Measurements from ENCODE around the gene LRP2.
"Not testable (repeated sequence)": the region's sequence is repeated elsewhere in the genome, so short reads cannot be mapped to it uniquely, and the experiment has no call there.

Gene LRP2

GRCh38 chr2:169275696-169276444, 86.5 kb downstream of the LRP2 start:
- H3K4me3 Mint-ChIP-seq, result no peak overlapping the region
- H3K27me3 Mint-ChIP-seq (ENCODE audit: low read depth), result no peaks in the 10 kb centered on the region
- no peak overlapping the region for H3K27ac Mint-ChIP-seq
- TF ChIP-seq, protein P1, sequence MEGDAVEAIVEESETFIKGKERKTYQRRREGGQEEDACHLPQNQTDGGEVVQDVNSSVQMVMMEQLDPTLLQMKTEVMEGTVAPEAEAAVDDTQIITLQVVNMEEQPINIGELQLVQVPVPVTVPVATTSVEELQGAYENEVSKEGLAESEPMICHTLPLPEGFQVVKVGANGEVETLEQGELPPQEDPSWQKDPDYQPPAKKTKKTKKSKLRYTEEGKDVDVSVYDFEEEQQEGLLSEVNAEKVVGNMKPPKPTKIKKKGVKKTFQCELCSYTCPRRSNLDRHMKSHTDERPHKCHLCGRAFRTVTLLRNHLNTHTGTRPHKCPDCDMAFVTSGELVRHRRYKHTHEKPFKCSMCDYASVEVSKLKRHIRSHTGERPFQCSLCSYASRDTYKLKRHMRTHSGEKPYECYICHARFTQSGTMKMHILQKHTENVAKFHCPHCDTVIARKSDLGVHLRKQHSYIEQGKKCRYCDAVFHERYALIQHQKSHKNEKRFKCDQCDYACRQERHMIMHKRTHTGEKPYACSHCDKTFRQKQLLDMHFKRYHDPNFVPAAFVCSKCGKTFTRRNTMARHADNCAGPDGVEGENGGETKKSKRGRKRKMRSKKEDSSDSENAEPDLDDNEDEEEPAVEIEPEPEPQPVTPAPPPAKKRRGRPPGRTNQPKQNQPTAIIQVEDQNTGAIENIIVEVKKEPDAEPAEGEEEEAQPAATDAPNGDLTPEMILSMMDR (IDR thresholded peaks at IDR 0.05; ENCODE audit: unreplicated experiment in 3 of 3), result peak; percentile 29 to 36 (median 31)
- no peaks in the 10 kb centered on the region for H3K4me1 Mint-ChIP-seq
- peaks cover under 1% of the 10 kb centered on the region for H3K9me3 Mint-ChIP-seq
- H3K36me3 Mint-ChIP-seq (ENCODE audit: low read depth), result peaks cover 1% of the 10 kb centered on the region

GRCh38 chr2:169272010-169272409, 90.3 kb downstream of the LRP2 start:
- H3K27me3 Mint-ChIP-seq (ENCODE audit: low read depth), result no peaks in the 10 kb centered on the region
- H3K4me1 Mint-ChIP-seq, result no peaks in the 10 kb centered on the region
- no peak overlapping the region for H3K4me3 Mint-ChIP-seq
- TF ChIP-seq, protein P1 (IDR thresholded peaks at IDR 0.05; ENCODE audit: unreplicated experiment in 3 of 3), result no peak
- no peak overlapping the region for H3K27ac Mint-ChIP-seq
- peaks cover 2% of the 10 kb centered on the region for H3K9me3 Mint-ChIP-seq
- peaks cover 9% of the 10 kb centered on the region for H3K36me3 Mint-ChIP-seq (ENCODE audit: low read depth)

DNA sequence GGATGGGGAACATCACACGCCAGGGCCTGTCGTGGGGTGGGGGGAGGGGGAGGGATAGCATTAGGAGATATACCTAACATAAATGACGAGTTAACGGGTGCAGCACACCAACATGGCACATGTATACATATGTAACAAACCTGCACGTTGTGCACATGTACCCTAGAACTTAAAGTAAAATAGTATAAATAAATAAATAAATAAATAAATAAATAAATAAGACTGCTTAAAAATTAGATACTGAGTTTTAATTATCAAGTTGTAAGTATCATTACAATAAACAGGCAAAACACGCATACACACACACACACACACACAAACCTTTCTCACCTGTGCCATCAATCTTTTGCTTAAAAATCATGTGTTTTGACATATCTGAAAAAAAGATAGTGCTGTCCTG, 91.8 kb downstream of the LRP2 start:
- H3K36me3 Mint-ChIP-seq (ENCODE audit: low read depth); H3K4me3 Mint-ChIP-seq; H3K9me3 Mint-ChIP-seq; H3K27me3 Mint-ChIP-seq (ENCODE audit: low read depth); H3K4me1 Mint-ChIP-seq; H3K27ac Mint-ChIP-seq: not testable (repeated sequence)

DNA sequence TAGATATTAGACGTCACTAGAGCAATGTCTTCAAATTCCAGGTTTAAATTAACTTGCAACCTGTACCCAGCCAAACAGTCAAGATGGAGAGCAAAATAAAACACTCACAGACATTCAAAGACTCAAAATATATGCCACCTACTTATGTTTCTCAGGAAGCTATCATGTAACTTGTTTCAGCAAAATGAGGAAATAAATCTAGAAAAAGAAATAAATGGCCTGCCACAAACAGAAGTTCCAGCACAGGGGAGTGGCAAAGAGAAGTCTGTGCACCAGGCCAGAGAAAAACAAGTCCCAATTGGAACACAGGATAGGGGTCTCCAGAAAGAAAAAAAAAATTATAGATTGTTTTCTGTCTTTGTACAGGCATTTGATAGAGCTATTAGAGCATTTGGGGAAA, 96.7 kb downstream of the LRP2 start:
- TF ChIP-seq, protein P1 (IDR thresholded peaks at IDR 0.05; ENCODE audit: unreplicated experiment in 3 of 3), result no peak
- no peaks in the 10 kb centered on the region for H3K27me3 Mint-ChIP-seq (ENCODE audit: low read depth)
- no peak overlapping the region for H3K4me3 Mint-ChIP-seq
- peaks cover 2% of the 10 kb centered on the region for H3K9me3 Mint-ChIP-seq
- peaks cover 9% of the 10 kb centered on the region for H3K36me3 Mint-ChIP-seq (ENCODE audit: low read depth)
- no peak overlapping the region for H3K27ac Mint-ChIP-seq
- no peaks in the 10 kb centered on the region for H3K4me1 Mint-ChIP-seq

GRCh38 chr2:169260846-169261642, 101.3 kb downstream of the LRP2 start:
- Mint-ChIP-seq H3K9me3 (peaks cover 5% of the 10 kb centered on the region), H3K4me1 (no peaks in the 10 kb centered on the region), H3K36me3 (ENCODE audit: low read depth) (peaks cover 8% of the 10 kb centered on the region), H3K4me3 (no peak overlapping the region), H3K27ac (no peak overlapping the region), H3K27me3 (ENCODE audit: low read depth) (no peaks in the 10 kb centered on the region)
- TF ChIP-seq, protein P1 (IDR thresholded peaks at IDR 0.05; ENCODE audit: unreplicated experiment in 3 of 3), result no peak

GRCh38 chr2:169260246-169260645, 102.1 kb downstream of the LRP2 start:
- H3K27ac Mint-ChIP-seq, result no peak overlapping the region
- H3K36me3 Mint-ChIP-seq (ENCODE audit: low read depth), result peaks cover 8% of the 10 kb centered on the region
- no peak overlapping the region for H3K4me3 Mint-ChIP-seq
- H3K27me3 Mint-ChIP-seq (ENCODE audit: low read depth), result no peaks in the 10 kb centered on the region
- TF ChIP-seq, protein P1 (IDR thresholded peaks at IDR 0.05; ENCODE audit: unreplicated experiment in 3 of 3), result no peak
- H3K4me1 Mint-ChIP-seq, result no peaks in the 10 kb centered on the region
- peaks cover 5% of the 10 kb centered on the region for H3K9me3 Mint-ChIP-seq

All from nephron (organoid).